ENCODE data around the gene SLIT1.

Gene SLIT1

GRCh38 chr10:97174276-97174775 is 11.4 kb downstream of the SLIT1 start:
- no peak for DNase-seq (ENCODE audit: low read depth in 2 of 2, low spot score in 1 of 2)

- DNase-seq (ENCODE audit: low read depth in 2 of 2, low spot score in 1 of 2) = no peak
Observed at GRCh38 chr10:97173036-97173435, 12.7 kb downstream of the SLIT1 start.

GRCh38 chr10:97171001-97171400 is 14.8 kb downstream of the SLIT1 start:
- no peak for DNase-seq (ENCODE audit: low read depth in 2 of 2, low spot score in 1 of 2)

- no peak for DNase-seq (ENCODE audit: low read depth in 2 of 2, low spot score in 1 of 2)
Observed at GRCh38 chr10:97169911-97170693, 15.7 kb downstream of the SLIT1 start.

GRCh38 chr10:97169063-97169462 is 16.7 kb downstream of the SLIT1 start:
- DNase-seq (ENCODE audit: low read depth in 2 of 2, low spot score in 1 of 2) = no peak

GRCh38 chr10:97168645-97169044 is 17.1 kb downstream of the SLIT1 start:
- DNase-seq (ENCODE audit: low read depth in 2 of 2, low spot score in 1 of 2) = no peak

GRCh38 chr10:97165499-97165898 is 20.3 kb downstream of the SLIT1 start:
- DNase-seq (ENCODE audit: low read depth in 2 of 2, low spot score in 1 of 2) = no peak

- no peak for DNase-seq (ENCODE audit: low read depth in 2 of 2, low spot score in 1 of 2)
Observed at GRCh38 chr10:97163781-97164501, 21.8 kb downstream of the SLIT1 start.

- no peak for DNase-seq (ENCODE audit: low read depth in 2 of 2, low spot score in 1 of 2)
Observed at GRCh38 chr10:97163181-97163580, 22.6 kb downstream of the SLIT1 start.

- DNase-seq (ENCODE audit: low read depth in 2 of 2, low spot score in 1 of 2) = no peak
Observed at GRCh38 chr10:97159646-97160305, 26.0 kb downstream of the SLIT1 start.

- DNase-seq (ENCODE audit: low read depth in 2 of 2, low spot score in 1 of 2) = no peak
Observed at GRCh38 chr10:97157578-97158095, 28.1 kb downstream of the SLIT1 start.

- DNase-seq (ENCODE audit: low read depth in 2 of 2, low spot score in 1 of 2) = no peak
Observed at GRCh38 chr10:97154781-97155180, 31.0 kb downstream of the SLIT1 start.

GRCh38 chr10:97154162-97154561 is 31.6 kb downstream of the SLIT1 start:
- DNase-seq (ENCODE audit: low read depth in 2 of 2, low spot score in 1 of 2) = no peak

- no peak for DNase-seq (ENCODE audit: low read depth in 2 of 2, low spot score in 1 of 2)
Observed at GRCh38 chr10:97153270-97153850, 32.4 kb downstream of the SLIT1 start.

GRCh38 chr10:97151307-97151914 is 34.3 kb downstream of the SLIT1 start:
- DNase-seq (ENCODE audit: low read depth in 2 of 2, low spot score in 1 of 2) = no peak

GRCh38 chr10:97150616-97151015 is 35.1 kb downstream of the SLIT1 start:
- no peak for DNase-seq (ENCODE audit: low read depth in 2 of 2, low spot score in 1 of 2)

GRCh38 chr10:97150013-97150595 is 35.7 kb downstream of the SLIT1 start:
- no peak for DNase-seq (ENCODE audit: low read depth in 2 of 2, low spot score in 1 of 2)

- no peak for DNase-seq (ENCODE audit: low read depth in 2 of 2, low spot score in 1 of 2)
Observed at GRCh38 chr10:97149079-97149531, 36.7 kb downstream of the SLIT1 start.

GRCh38 chr10:97144297-97144696 is 41.5 kb downstream of the SLIT1 start:
- DNase-seq (ENCODE audit: low read depth in 2 of 2, low spot score in 1 of 2) = no peak

GRCh38 chr10:97142834-97143233 is 42.9 kb downstream of the SLIT1 start:
- no peak for DNase-seq (ENCODE audit: low read depth in 2 of 2, low spot score in 1 of 2)
